DND-41 (cell line): Measurements from ENCODE around the gene NBL1.

Experiments used
- ATAC-seq: fragments of 200-7000 bp; cut with Tn5 transposase; 3 replicates; pipeline ENCODE4 v1.9.1; 2021; ENCODE audit warnings: low read depth; ENCODE audit not compliant: insufficient read depth
- DNase-seq: peaks from one replicate; pipeline ENCODE4 v3.0.0-alpha.2; 2020
- H2AFZ ChIP-seq: 2 replicates; pipeline ENCODE4 v1.6.0; 2012; ENCODE audit warnings: low read depth, low read length
- H3K27ac ChIP-seq: 2 replicates; pipeline ENCODE4 v1.5.1; 2012; ENCODE audit warnings: low read length, inconsistent platforms
- H3K27me3 ChIP-seq: fragments of 200-600 bp; sonication (generic); 2 replicates; pipeline ENCODE4 v1.6.0; 2012; ENCODE audit warnings: low read length, mild to moderate bottlenecking, inconsistent platforms; ENCODE audit not compliant: insufficient read depth, poor library complexity
- H3K36me3 ChIP-seq: 2 replicates; pipeline ENCODE4 v1.5.1; 2012; ENCODE audit warnings: low read length, inconsistent platforms; ENCODE audit not compliant: insufficient read depth
- H3K4me1 ChIP-seq: 2 replicates; pipeline ENCODE4 v1.5.1; 2012; ENCODE audit warnings: mild to moderate bottlenecking, low read length; ENCODE audit not compliant: insufficient read depth
- H3K4me2 ChIP-seq: 2 replicates; pipeline ENCODE4 v1.6.0; 2012; ENCODE audit warnings: mild to moderate bottlenecking, moderate library complexity, low read length, inconsistent platforms; ENCODE audit not compliant: insufficient read depth
- H3K4me3 ChIP-seq, 2 experiments: fragments of 200-600 bp in 1 of 2; shearing (Covaris generic) in 1 of 2; 2 replicates each; pipeline ENCODE4 v1.5.1; 2012 to 2016; ENCODE audit warnings: inconsistent platforms in 2 of 2, low read length in 2 of 2, mild to moderate bottlenecking in 2 of 2, low read depth in 1 of 2, moderate library complexity in 1 of 2
- H3K79me2 ChIP-seq: 2 replicates; pipeline ENCODE4 v1.6.0; 2012; ENCODE audit warnings: low read length, inconsistent platforms; ENCODE audit not compliant: insufficient read depth
- H3K9ac ChIP-seq: 2 replicates; pipeline ENCODE4 v1.6.0; 2012; ENCODE audit warnings: low read depth, mild to moderate bottlenecking, inconsistent platforms, low read length, moderate library complexity
- H3K9me3 ChIP-seq: 2 replicates; pipeline ENCODE4 v1.5.1; 2012; ENCODE audit warnings: low read length, moderate library complexity, mild to moderate bottlenecking, inconsistent platforms; ENCODE audit not compliant: insufficient read depth, severe bottlenecking
- H4K20me1 ChIP-seq: 2 replicates; pipeline ENCODE4 v1.6.0; 2012; ENCODE audit warnings: low read length; ENCODE audit not compliant: insufficient read depth
- EZH2 ChIP-seq: IDR thresholded peaks from 3 replicates; pipeline ENCODE4 v1.6.1; 2012; ENCODE audit warnings: borderline replicate concordance, low read depth, mild to moderate bottlenecking, moderate library complexity, low read length, inconsistent platforms; ENCODE audit not compliant: severe bottlenecking
- TF ChIP-seq, protein P1 (sequence below): IDR thresholded peaks from 2 replicates; pipeline ENCODE4 v1.5.1; 2012; ENCODE audit warnings: borderline replicate concordance, low read length, moderate library complexity, mild to moderate bottlenecking; ENCODE audit not compliant: poor library complexity, severe bottlenecking; ENCODE audit errors: extremely low read depth

Gene NBL1

DNA sequence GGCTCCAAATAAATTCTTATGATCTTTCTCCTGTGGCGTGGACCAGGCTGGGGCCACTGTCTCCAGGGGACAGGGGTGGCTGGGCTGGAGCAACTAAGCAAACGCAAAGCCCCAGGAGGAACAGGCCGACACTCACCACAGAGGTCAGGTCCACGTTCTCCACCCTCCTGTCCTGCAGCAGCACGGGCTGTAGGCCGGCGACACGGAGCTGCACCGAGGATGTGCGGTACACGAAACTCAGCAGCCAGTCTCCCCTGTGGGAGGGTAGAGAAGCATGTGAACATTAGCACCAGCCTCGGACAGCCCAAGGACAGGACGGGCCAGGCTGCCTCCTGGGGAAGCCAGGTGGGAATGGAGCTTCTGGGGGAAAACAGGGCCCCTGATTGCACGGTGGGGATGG is 50.2 kb downstream of the NBL1 start:
- H3K4me3 ChIP-seq: no peak overlapping the region
- H3K4me2 ChIP-seq: no peak overlapping the region
- no peak for TF ChIP-seq EZH2
- TF ChIP-seq, protein P1, sequence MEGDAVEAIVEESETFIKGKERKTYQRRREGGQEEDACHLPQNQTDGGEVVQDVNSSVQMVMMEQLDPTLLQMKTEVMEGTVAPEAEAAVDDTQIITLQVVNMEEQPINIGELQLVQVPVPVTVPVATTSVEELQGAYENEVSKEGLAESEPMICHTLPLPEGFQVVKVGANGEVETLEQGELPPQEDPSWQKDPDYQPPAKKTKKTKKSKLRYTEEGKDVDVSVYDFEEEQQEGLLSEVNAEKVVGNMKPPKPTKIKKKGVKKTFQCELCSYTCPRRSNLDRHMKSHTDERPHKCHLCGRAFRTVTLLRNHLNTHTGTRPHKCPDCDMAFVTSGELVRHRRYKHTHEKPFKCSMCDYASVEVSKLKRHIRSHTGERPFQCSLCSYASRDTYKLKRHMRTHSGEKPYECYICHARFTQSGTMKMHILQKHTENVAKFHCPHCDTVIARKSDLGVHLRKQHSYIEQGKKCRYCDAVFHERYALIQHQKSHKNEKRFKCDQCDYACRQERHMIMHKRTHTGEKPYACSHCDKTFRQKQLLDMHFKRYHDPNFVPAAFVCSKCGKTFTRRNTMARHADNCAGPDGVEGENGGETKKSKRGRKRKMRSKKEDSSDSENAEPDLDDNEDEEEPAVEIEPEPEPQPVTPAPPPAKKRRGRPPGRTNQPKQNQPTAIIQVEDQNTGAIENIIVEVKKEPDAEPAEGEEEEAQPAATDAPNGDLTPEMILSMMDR: no peak
- no peak overlapping the region for H3K9ac ChIP-seq
- no peaks in the 10 kb centered on the region for H3K27me3 ChIP-seq
- H3K79me2 ChIP-seq: no peaks in the 10 kb centered on the region
- no peaks in the 10 kb centered on the region for H4K20me1 ChIP-seq
- DNase-seq: no peak
- ATAC-seq: no peak
- no peak overlapping the region for H2AFZ ChIP-seq
- no peaks in the 10 kb centered on the region for H3K36me3 ChIP-seq
- H3K4me1 ChIP-seq: no peaks in the 10 kb centered on the region
- H3K27ac ChIP-seq: no peak overlapping the region
- peaks cover 13% of the 10 kb centered on the region for H3K9me3 ChIP-seq

DNA sequence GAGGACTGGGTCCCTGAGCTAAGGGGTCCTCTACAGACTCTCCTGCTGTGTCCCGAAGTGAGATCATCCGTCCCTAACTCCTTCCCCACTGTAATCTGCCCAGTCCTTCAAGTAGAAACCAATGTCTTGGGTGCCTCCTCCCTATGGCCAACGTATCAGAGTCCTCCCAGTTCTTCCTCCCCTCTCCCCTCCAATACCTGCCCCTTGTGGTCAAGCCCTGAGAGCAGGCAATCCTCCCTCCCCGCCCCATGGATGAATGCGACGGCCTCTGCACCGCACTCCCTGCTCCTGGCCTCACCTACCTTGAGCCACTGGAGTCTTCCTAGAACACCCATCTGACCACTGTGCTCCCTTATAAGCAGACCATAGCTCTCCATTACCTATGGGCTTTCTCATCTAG is 51.7 kb downstream of the NBL1 start:
- Histone ChIP-seq H4K20me1 (no peaks in the 10 kb centered on the region), H3K4me3 (no peak overlapping the region), H3K27me3 (no peaks in the 10 kb centered on the region), H3K36me3 (no peaks in the 10 kb centered on the region), H3K9me3 (no peaks in the 10 kb centered on the region), H3K4me2 (no peak overlapping the region), H3K27ac (no peak overlapping the region), H2AFZ (no peak overlapping the region), H3K4me1 (no peaks in the 10 kb centered on the region), H3K9ac (no peak overlapping the region), H3K79me2 (no peaks in the 10 kb centered on the region)
- TF ChIP-seq EZH2: no peak
- TF ChIP-seq, protein P1: no peak
- ATAC-seq: no peak
- no peak for DNase-seq

GRCh38 chr1:19696820-19697219 is 52.7 kb downstream of the NBL1 start:
- no peaks in the 10 kb centered on the region for H3K9me3 ChIP-seq
- H3K79me2 ChIP-seq: no peaks in the 10 kb centered on the region
- no peak overlapping the region for H3K4me3 ChIP-seq
- H3K4me2 ChIP-seq: no peak overlapping the region
- no peaks in the 10 kb centered on the region for H4K20me1 ChIP-seq
- no peak overlapping the region for H3K27ac ChIP-seq
- no peak overlapping the region for H2AFZ ChIP-seq
- H3K27me3 ChIP-seq: no peaks in the 10 kb centered on the region
- no peaks in the 10 kb centered on the region for H3K36me3 ChIP-seq
- DNase-seq (no peak), ATAC-seq (no peak)
- H3K4me1 ChIP-seq: no peaks in the 10 kb centered on the region
- TF ChIP-seq EZH2: no peak
- TF ChIP-seq, protein P1: no peak
- no peak overlapping the region for H3K9ac ChIP-seq

DNA sequence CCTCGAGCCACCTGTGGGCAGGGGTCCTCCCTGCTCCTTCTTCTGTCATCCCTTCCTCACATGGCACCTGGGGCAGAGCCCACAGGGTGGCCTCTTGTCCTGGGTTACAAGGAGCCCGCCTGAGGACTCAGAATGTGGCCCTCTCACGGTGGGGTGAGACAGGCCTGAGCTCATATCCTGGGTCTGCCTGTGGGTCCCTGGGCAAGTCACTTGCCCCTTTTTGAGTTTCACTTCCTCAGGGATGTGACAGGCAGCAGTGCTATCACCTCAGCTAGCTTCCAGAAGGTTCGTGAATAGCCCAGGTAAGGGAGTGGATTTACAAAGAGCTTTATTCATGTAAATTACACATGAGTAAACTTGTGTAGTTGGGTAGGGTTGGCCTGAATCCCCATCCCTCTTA is 54.1 kb downstream of the NBL1 start:
- Histone ChIP-seq H3K4me2 (no peak overlapping the region), H3K36me3 (no peaks in the 10 kb centered on the region), H3K4me1 (no peaks in the 10 kb centered on the region), H3K9ac (no peak overlapping the region), H4K20me1 (no peaks in the 10 kb centered on the region), H3K4me3 (no peak overlapping the region), H3K9me3 (no peaks in the 10 kb centered on the region), H3K27me3 (no peaks in the 10 kb centered on the region), H3K27ac (no peak overlapping the region), H3K79me2 (no peaks in the 10 kb centered on the region), H2AFZ (no peak overlapping the region)
- ATAC-seq (no peak), DNase-seq (no peak)
- no peak for TF ChIP-seq EZH2
- TF ChIP-seq, protein P1: no peak
